IPS-18c (cell line): ENCODE results near the gene TRABD.

ENCODE experiments used
- H3K4me3 ChIP-seq: 2 replicates; pipeline ENCODE4 v1.7.0; 2013; ENCODE audit warnings: low read depth, mild to moderate bottlenecking, low read length, moderate library complexity; ENCODE audit not compliant: insufficient read depth
- H3K9me3 ChIP-seq: one replicate; pipeline ENCODE4 v1.6.1; 2013; ENCODE audit warnings: mild to moderate bottlenecking, low read length, moderate library complexity; ENCODE audit not compliant: control insufficient read depth, insufficient read depth

TRABD gene

GRCh38 chr22:50236731-50237409, 51.2 kb downstream of the TRABD start:
- no peak overlapping the region for H3K4me3 ChIP-seq
- H3K9me3 ChIP-seq = no peaks in the 10 kb centered on the region

- H3K4me3 ChIP-seq = no peak overlapping the region
Observed at GRCh38 chr22:50238755-50239154, 53.0 kb downstream of the TRABD start.

GRCh38 chr22:50242406-50242949, 56.8 kb downstream of the TRABD start:
- Histone ChIP-seq H3K9me3 (no peaks in the 10 kb centered on the region), H3K4me3 (no peak overlapping the region)

More at GRCh38 chr22:50238755-50239154, 53.0 kb downstream of the TRABD start:
- no peaks in the 10 kb centered on the region for H3K9me3 ChIP-seq

GRCh38 chr22:50243685-50244419, 58.1 kb downstream of the TRABD start:
- peak overlapping the region; percentile 98 for H3K4me3 ChIP-seq
- no peaks in the 10 kb centered on the region for H3K9me3 ChIP-seq

GRCh38 chr22:50244420-50245213, 58.9 kb downstream of the TRABD start, which contains the start of gene TUBGCP6:
TUBGCP6 (minus strand) TSS chr22:50245023; CDS start chr22:50244459, 564 bp downstream.
- H3K9me3 ChIP-seq = no peaks in the 10 kb centered on the region
- H3K4me3 ChIP-seq = peak within 1 kb of the TSS; percentile 98

- Histone ChIP-seq H3K9me3 (no peaks in the 10 kb centered on the region), H3K4me3 (peak overlapping the region; percentile 98)
Observed at GRCh38 chr22:50245214-50246072, 59.7 kb downstream of the TRABD start.

- Histone ChIP-seq H3K9me3 (no peaks in the 10 kb centered on the region), H3K4me3 (peak overlapping the region; percentile 98; the same call in 1 of the 2 replicates)
Observed at GRCh38 chr22:50246242-50247175, 60.8 kb downstream of the TRABD start.

GRCh38 chr22:50247748-50248147, 62.0 kb downstream of the TRABD start:
- Histone ChIP-seq H3K9me3 (no peaks in the 10 kb centered on the region), H3K4me3 (no peak overlapping the region; the same call in 1 of the 2 replicates)

GRCh38 chr22:50248196-50249081, 62.7 kb downstream of the TRABD start:
- Histone ChIP-seq H3K9me3 (no peaks in the 10 kb centered on the region), H3K4me3 (no peak overlapping the region)
